Colonic mucosa (tissue), 4 donors: ENCODE measurements around the gene CLPTM1L. TPM values are rescaled to one million over a fixed set of nuclear protein-coding genes. Genes with fewer than 3 reads are reported as not detected.
"Not testable (repeated sequence)": the region's sequence is repeated elsewhere in the genome, so short reads cannot be mapped to it uniquely, and the experiment has no call there.

Experiments
- DNase-seq: peaks from one replicate; pipeline ENCODE4 v3.0.0-alpha.2; 2020
- H3K27ac ChIP-seq: fragments of 200-600 bp; one replicate; pipeline ENCODE4 v1.8.0; 2021
- H3K27me3 ChIP-seq: fragments of 200-600 bp; one replicate; pipeline ENCODE4 v1.8.0; 2021
- H3K36me3 ChIP-seq: fragments of 200-600 bp; one replicate; pipeline ENCODE4 v1.8.0; 2021
- H3K4me1 ChIP-seq: fragments of 200-600 bp; one replicate; pipeline ENCODE4 v1.8.0; 2021; ENCODE audit warnings: mild to moderate bottlenecking
- H3K4me3 ChIP-seq: fragments of 200-600 bp; one replicate; pipeline ENCODE4 v1.8.0; 2021
- H3K9ac ChIP-seq, 2 donors: one replicate each; pipeline ENCODE4 v1.7.0; 2013; ENCODE audit warnings: control low read depth in 2 of 2, low read depth in 2 of 2, low read length in 2 of 2
- H3K9me3 ChIP-seq: fragments of 200-600 bp; one replicate; pipeline ENCODE4 v1.8.0; 2021
- intact Hi-C: fragments of 100-400 bp; cut with DNase I; formaldehyde crosslinking; loops from one replicate; pipeline ENCODE4 v1.14.1; 2022
- total RNA-seq, 2 donors: library from RNA; stranded (reverse); fragmentation: NEBNext Ultra II Directional in 1 of 2; extraction: Animal tissue kit (Norgen Biotek cat#: 25700) in 1 of 2; gene quantifications; one replicate each; pipeline ENCODE4 v1.2.1, GENCODE V29; 2021
- TF ChIP-seq, protein P1 (sequence below): fragments of 200-600 bp; IDR thresholded peaks from one replicate; pipeline ENCODE4 v1.8.0; 2022; ENCODE audit warnings: antibody characterized with exemption, mild to moderate bottlenecking
- donor health status: healthy.
- donor health status: DM: no; HTN: no; CAD: no.
- donor health status: DM: no; HTN: no; CAD: no.

The CLPTM1L gene
- total RNA-seq, 2 donors from 2014 or later = 80.1 to 138 TPM

DNA sequence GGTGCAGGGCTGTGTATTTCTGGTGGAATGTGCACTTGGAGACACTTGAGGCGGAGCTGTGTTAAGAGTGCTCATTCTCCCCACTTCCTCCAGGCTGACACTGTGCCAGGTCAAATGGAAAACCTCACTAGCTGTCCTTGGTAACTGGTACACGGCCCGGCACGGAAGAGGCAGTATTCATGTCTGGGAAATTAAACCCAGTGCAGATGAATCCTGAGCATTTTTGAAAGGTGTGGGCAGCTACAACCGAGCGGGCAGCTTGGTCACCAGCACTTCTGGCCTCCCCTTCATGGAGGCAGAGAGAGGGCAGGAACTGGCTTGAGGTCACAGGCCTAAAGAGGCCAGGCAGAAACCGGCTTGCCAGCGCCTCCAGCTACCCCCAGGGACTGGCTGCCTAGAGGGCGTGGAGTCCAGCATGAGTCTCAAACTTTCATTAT lies 1.6 kb downstream of the CLPTM1L start:
- peaks cover 7% of the 10 kb centered on the region for H3K36me3 ChIP-seq
- no peak for DNase-seq
- no peaks in the 10 kb centered on the region for H3K27me3 ChIP-seq
- H3K4me1 ChIP-seq = peaks cover 12% of the 10 kb centered on the region
- H3K9ac ChIP-seq = peak overlapping the region in 1 of 2 donors; percentile 70
- TF ChIP-seq, protein P1, sequence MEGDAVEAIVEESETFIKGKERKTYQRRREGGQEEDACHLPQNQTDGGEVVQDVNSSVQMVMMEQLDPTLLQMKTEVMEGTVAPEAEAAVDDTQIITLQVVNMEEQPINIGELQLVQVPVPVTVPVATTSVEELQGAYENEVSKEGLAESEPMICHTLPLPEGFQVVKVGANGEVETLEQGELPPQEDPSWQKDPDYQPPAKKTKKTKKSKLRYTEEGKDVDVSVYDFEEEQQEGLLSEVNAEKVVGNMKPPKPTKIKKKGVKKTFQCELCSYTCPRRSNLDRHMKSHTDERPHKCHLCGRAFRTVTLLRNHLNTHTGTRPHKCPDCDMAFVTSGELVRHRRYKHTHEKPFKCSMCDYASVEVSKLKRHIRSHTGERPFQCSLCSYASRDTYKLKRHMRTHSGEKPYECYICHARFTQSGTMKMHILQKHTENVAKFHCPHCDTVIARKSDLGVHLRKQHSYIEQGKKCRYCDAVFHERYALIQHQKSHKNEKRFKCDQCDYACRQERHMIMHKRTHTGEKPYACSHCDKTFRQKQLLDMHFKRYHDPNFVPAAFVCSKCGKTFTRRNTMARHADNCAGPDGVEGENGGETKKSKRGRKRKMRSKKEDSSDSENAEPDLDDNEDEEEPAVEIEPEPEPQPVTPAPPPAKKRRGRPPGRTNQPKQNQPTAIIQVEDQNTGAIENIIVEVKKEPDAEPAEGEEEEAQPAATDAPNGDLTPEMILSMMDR = no peak
- H3K4me3 ChIP-seq = peak overlapping the region; percentile 97
- no peaks in the 10 kb centered on the region for H3K9me3 ChIP-seq
- no peak overlapping the region for H3K27ac ChIP-seq
- intact Hi-C loops = no loop called here

- H3K27ac ChIP-seq, DNase-seq, H3K9ac ChIP-seq, H3K4me3 ChIP-seq, H3K9me3 ChIP-seq, H3K27me3 ChIP-seq, intact Hi-C loops, H3K36me3 ChIP-seq: not testable (repeated sequence)
- H3K4me1 ChIP-seq = peaks cover 12% of the 10 kb centered on the region
Measured at GRCh38 chr5:1342711-1343110, 2.2 kb downstream of the CLPTM1L start.

GRCh38 chr5:1342268-1342667 lies 2.6 kb downstream of the CLPTM1L start:
- H3K4me3 ChIP-seq = no peak overlapping the region
- no peaks in the 10 kb centered on the region for H3K9me3 ChIP-seq
- TF ChIP-seq, protein P1 = no peak
- H3K27me3 ChIP-seq = no peaks in the 10 kb centered on the region
- no peak overlapping the region for H3K27ac ChIP-seq
- H3K9ac ChIP-seq = no peak overlapping the region
- DNase-seq = no peak
- H3K4me1 ChIP-seq = peaks cover 12% of the 10 kb centered on the region
- intact Hi-C loops = no loop called here
- peaks cover 12% of the 10 kb centered on the region for H3K36me3 ChIP-seq

DNA sequence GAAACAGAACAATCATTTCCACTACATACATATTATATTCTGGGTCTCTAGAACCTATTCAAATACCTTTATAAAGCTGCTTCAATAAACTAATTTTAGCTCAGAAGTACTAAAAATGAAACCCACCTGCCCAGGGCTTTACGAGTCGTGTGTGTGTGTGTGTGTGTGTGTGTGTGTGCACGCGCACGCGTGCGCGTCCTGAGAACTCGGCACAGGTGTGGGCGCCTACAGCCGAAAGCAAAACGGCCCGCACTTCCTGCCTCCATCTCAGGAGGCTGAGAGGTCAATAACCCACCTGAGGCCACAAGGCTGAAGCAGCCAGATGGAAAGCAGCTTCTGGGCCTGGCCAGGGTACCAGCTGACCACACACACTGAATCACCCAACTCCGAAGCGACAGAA lies 3.0 kb downstream of the CLPTM1L start:
- H3K36me3 ChIP-seq = peaks cover 15% of the 10 kb centered on the region
- no peak overlapping the region for H3K9ac ChIP-seq
- DNase-seq = no peak
- no peak overlapping the region for H3K4me3 ChIP-seq
- H3K4me1 ChIP-seq = peaks cover 12% of the 10 kb centered on the region
- H3K9me3 ChIP-seq = no peaks in the 10 kb centered on the region
- no peak overlapping the region for H3K27ac ChIP-seq
- H3K27me3 ChIP-seq = no peaks in the 10 kb centered on the region
- TF ChIP-seq, protein P1 = no peak
- intact Hi-C loops = no loop called here

- H3K27ac ChIP-seq, H3K9ac ChIP-seq, intact Hi-C loops, H3K4me1 ChIP-seq, H3K4me3 ChIP-seq, H3K9me3 ChIP-seq, H3K27me3 ChIP-seq, DNase-seq: not testable (repeated sequence)
- H3K36me3 ChIP-seq = peaks cover 15% of the 10 kb centered on the region
Measured at GRCh38 chr5:1339818-1340210, 5.1 kb downstream of the CLPTM1L start.

DNA sequence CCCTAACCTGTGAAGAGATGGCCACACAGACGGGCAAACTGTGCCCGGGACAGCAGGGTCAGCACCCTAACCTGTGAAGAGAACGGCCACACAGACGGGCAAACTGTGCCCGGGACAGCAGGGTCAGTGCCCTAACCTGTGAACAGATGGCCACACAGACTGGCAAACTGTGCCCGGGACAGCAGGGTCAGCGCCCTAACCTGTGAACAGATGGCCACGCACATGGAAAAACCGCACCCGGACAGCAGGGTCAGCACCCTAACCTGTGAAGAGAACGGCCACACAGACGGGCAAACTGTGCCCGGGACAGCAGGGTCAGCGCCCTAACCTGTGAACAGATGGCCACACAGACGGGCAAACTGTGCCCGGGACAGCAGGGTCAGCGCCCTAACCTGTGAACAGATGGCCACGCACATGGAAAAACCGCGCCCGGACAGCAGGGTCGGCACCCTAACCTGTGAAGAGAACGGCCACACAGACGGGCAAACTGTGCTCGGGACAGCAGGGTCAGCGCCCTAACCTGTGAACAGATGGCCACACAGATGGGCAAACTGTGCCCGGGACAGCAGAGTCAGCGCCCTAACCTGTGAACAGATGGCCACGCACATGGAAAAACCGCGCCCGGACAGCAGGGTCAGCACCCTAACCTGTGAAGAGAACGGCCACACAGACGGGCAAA lies 5.6 kb downstream of the CLPTM1L start:
- H3K27ac ChIP-seq, H3K4me1 ChIP-seq, H3K9ac ChIP-seq, H3K27me3 ChIP-seq, intact Hi-C loops, H3K4me3 ChIP-seq, H3K9me3 ChIP-seq, DNase-seq: not testable (repeated sequence)
- H3K36me3 ChIP-seq = peaks cover 15% of the 10 kb centered on the region

DNA sequence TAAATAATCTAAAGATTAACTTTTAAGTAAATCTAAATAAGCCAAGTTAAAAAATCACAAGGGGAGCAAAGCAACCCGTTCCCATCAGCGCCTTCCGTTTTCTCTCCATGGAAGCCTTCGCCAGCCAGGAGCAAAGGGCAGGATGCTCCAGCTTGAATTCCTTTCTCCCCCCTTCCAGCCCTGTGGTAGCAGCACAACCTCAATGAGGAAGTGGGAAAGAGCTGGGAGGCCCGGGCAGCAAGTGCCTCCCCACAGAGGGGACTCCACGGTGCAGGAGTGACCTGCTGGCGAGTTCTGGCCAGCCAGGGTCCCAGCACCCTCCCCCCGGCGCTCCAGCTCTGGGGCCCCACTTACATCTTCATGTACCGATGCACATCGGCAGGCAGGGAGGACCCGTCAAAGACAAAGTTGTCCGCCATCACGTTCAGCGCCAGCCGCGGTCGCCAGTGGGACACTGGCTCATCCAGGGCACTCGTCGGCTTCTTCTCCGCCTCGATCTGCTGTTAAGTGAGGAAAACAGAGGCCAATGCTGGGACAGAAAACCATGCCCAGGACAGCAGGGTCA lies 6.3 kb downstream of the CLPTM1L start:
- Histone ChIP-seq H3K27ac (no peak overlapping the region), H3K36me3 (peaks cover 15% of the 10 kb centered on the region), H3K4me1 (peaks cover 2% of the 10 kb centered on the region), H3K27me3 (no peaks in the 10 kb centered on the region), H3K4me3 (no peak overlapping the region), H3K9ac (no peak overlapping the region), H3K9me3 (no peaks in the 10 kb centered on the region)
- intact Hi-C loops = no loop called here
- no peak for DNase-seq
- TF ChIP-seq, protein P1 = no peak
